HCT116 (cell line): ENCODE data around the gene MAGOH.

Source experiments
- CTCF ChIP-seq, 3 experiments: fragments of 200-600 bp in 1 of 3; sonication (generic) in 1 of 3; IDR thresholded peaks in 2 of 3; conservative IDR thresholded peaks in 1 of 3; 2 replicates each; pipeline ENCODE4 v1.5.1; 2012 to 2017; ENCODE audit warnings: low read depth in 2 of 3, low read length in 2 of 3, antibody characterized with exemption in 1 of 3, borderline replicate concordance in 1 of 3, control low read depth in 1 of 3, mild to moderate bottlenecking in 1 of 3, mixed read lengths in 1 of 3, mixed run types in 1 of 3, moderate library complexity in 1 of 3; ENCODE audit not compliant: insufficient read depth in 1 of 3
- EGR1 ChIP-seq: IDR thresholded peaks from 2 replicates; pipeline ENCODE4 v1.6.1; 2012; ENCODE audit warnings: low read depth
- EZH2 ChIP-seq: fragments of 200-600 bp; sonication (generic); IDR thresholded peaks from 2 replicates; pipeline ENCODE4 v1.6.1; 2017; ENCODE audit warnings: antibody characterized with exemption, mixed run types
- EZH2phosphoT487 ChIP-seq: fragments of 200-600 bp; IDR thresholded peaks from 2 replicates; pipeline ENCODE4 v1.6.1; 2018; ENCODE audit warnings: antibody characterized with exemption, borderline replicate concordance
- JUND ChIP-seq: IDR thresholded peaks from 2 replicates; pipeline ENCODE4 v1.6.1; 2012
- MAX ChIP-seq: IDR thresholded peaks from 2 replicates; pipeline ENCODE4 v1.6.1; 2012
- POLR2A ChIP-seq: IDR thresholded peaks from 2 replicates; pipeline ENCODE4 v1.7.0; 2011; ENCODE audit warnings: borderline replicate concordance; ENCODE audit not compliant: insufficient read depth, insufficient read length; ENCODE audit errors: extremely low read depth
- POLR2AphosphoS5 ChIP-seq: IDR thresholded peaks from 2 replicates; pipeline ENCODE4 v1.6.1; 2011; ENCODE audit warnings: mild to moderate bottlenecking, low read depth, low read length, moderate library complexity
- REST ChIP-seq: IDR thresholded peaks from 2 replicates; pipeline ENCODE4 v1.6.1; 2012; ENCODE audit warnings: low read depth
- SP1 ChIP-seq: IDR thresholded peaks from 2 replicates; pipeline ENCODE4 v1.6.1; 2012; ENCODE audit warnings: low read depth
- ZFX ChIP-seq: fragments of 450-650 bp; IDR thresholded peaks from 2 replicates; pipeline ENCODE4 v1.6.1; 2017
- ZNF274 ChIP-seq: fragments of 200-500 bp; sonication (Bioruptor generic); IDR thresholded peaks from 2 replicates; pipeline ENCODE4 v1.6.1; 2014; ENCODE audit warnings: mild to moderate bottlenecking, low read depth, low read length, inconsistent platforms

GRCh38 chr1:53190210-53190611 lies 48.1 kb downstream of the MAGOH start:
- TF ChIP-seq ZFX (no peak), EZH2phosphoT487 (no peak), CTCF (IDR thresholded peaks at IDR 0.05 in 2 of 3, conservative IDR thresholded peaks at IDR 0.05 in 1 of 3; ENCODE audit: borderline replicate concordance in 1 of 3, insufficient read depth in 1 of 3, low read depth in 2 of 3, low read length in 2 of 3) (no peak), SP1 (no peak), REST (no peak), EZH2 (no peak), POLR2A (no peak), EGR1 (no peak), MAX (no peak), ZNF274 (no peak), POLR2AphosphoS5 (no peak), JUND (no peak)
